Parathyroid adenoma (tissue), 2 donors: ENCODE measurements around the gene TNFRSF8.

Experiments used
- H2AFZ ChIP-seq: fragments of 300-600 bp; sonication (generic); one replicate; pipeline ENCODE4 v1.7.0; 2017; ENCODE audit warnings: antibody characterized with exemption, mild to moderate bottlenecking
- H3K27ac ChIP-seq: fragments of 300-600 bp; sonication (generic); one replicate; pipeline ENCODE4 v1.7.0; 2017
- H3K27me3 ChIP-seq: fragments of 300-600 bp; sonication (generic); one replicate; pipeline ENCODE4 v1.7.0; 2017; ENCODE audit warnings: low read length; ENCODE audit not compliant: control insufficient read depth, insufficient read depth
- H3K36me3 ChIP-seq: fragments of 300-600 bp; sonication (generic); one replicate; pipeline ENCODE4 v1.7.0; 2017; ENCODE audit warnings: low read length; ENCODE audit not compliant: control insufficient read depth, insufficient read depth
- H3K4me1 ChIP-seq: fragments of 300-600 bp; sonication (generic); one replicate; pipeline ENCODE4 v1.7.0; 2017; ENCODE audit warnings: control low read depth
- H3K4me2 ChIP-seq: fragments of 300-600 bp; sonication (generic); one replicate; pipeline ENCODE4 v1.7.0; 2017; ENCODE audit warnings: low read length
- H3K4me3 ChIP-seq: fragments of 300-600 bp; sonication (generic); one replicate; pipeline ENCODE4 v1.7.0; 2017; ENCODE audit warnings: low read depth, low read length
- H3K79me2 ChIP-seq: fragments of 300-600 bp; sonication (generic); one replicate; pipeline ENCODE4 v1.7.0; 2017; ENCODE audit warnings: control low read depth
- H3K9ac ChIP-seq: fragments of 300-600 bp; sonication (generic); one replicate; pipeline ENCODE4 v1.7.0; 2017; ENCODE audit warnings: mild to moderate bottlenecking
- H3K9me3 ChIP-seq: fragments of 300-600 bp; sonication (generic); one replicate; pipeline ENCODE4 v1.7.0; 2017; ENCODE audit warnings: low read length; ENCODE audit not compliant: control insufficient read depth
- CTCF ChIP-seq: fragments of 300-600 bp; sonication (generic); IDR thresholded peaks from one replicate; pipeline ENCODE4 v1.7.0; 2017; ENCODE audit warnings: antibody characterized with exemption, mild to moderate bottlenecking
- donor health status: primary hyperparathyroidism.

Gene TNFRSF8

GRCh38 chr1:12059722-12060464 is 3.2 kb upstream of the TNFRSF8 start:
- no peak overlapping the region for H3K4me3 ChIP-seq
- peaks cover 3% of the 10 kb centered on the region for H3K27me3 ChIP-seq
- no peak overlapping the region for H2AFZ ChIP-seq
- H3K27ac ChIP-seq = no peak overlapping the region
- no peaks in the 10 kb centered on the region for H3K9me3 ChIP-seq
- H3K4me2 ChIP-seq = no peak overlapping the region
- no peaks in the 10 kb centered on the region for H3K79me2 ChIP-seq
- no peaks in the 10 kb centered on the region for H3K4me1 ChIP-seq
- no peak overlapping the region for H3K9ac ChIP-seq
- H3K36me3 ChIP-seq = no peaks in the 10 kb centered on the region
- TF ChIP-seq CTCF = no peak

GRCh38 chr1:12060500-12060899 is 2.6 kb upstream of the TNFRSF8 start:
- H2AFZ ChIP-seq = no peak overlapping the region
- TF ChIP-seq CTCF = no peak
- H3K4me1 ChIP-seq = no peaks in the 10 kb centered on the region
- no peak overlapping the region for H3K9ac ChIP-seq
- H3K9me3 ChIP-seq = no peaks in the 10 kb centered on the region
- H3K4me2 ChIP-seq = no peak overlapping the region
- H3K79me2 ChIP-seq = no peaks in the 10 kb centered on the region
- H3K36me3 ChIP-seq = no peaks in the 10 kb centered on the region
- no peak overlapping the region for H3K4me3 ChIP-seq
- no peak overlapping the region for H3K27ac ChIP-seq
- peaks cover 3% of the 10 kb centered on the region for H3K27me3 ChIP-seq

GRCh38 chr1:12064073-12064969 is 1.2 kb downstream of the TNFRSF8 start:
- H3K27me3 ChIP-seq = peaks cover 5% of the 10 kb centered on the region
- no peaks in the 10 kb centered on the region for H3K4me1 ChIP-seq
- no peak overlapping the region for H3K9ac ChIP-seq

GRCh38 chr1:12065872-12066271 is 2.8 kb downstream of the TNFRSF8 start:
- H3K36me3 ChIP-seq = no peaks in the 10 kb centered on the region
- H3K27me3 ChIP-seq = peaks cover 5% of the 10 kb centered on the region
- H3K27ac ChIP-seq = no peak overlapping the region
- no peak overlapping the region for H3K4me3 ChIP-seq
- no peak overlapping the region for H3K4me2 ChIP-seq
- no peak overlapping the region for H2AFZ ChIP-seq
- no peaks in the 10 kb centered on the region for H3K9me3 ChIP-seq
- H3K79me2 ChIP-seq = no peaks in the 10 kb centered on the region
- TF ChIP-seq CTCF = no peak
- no peak overlapping the region for H3K9ac ChIP-seq
- no peaks in the 10 kb centered on the region for H3K4me1 ChIP-seq

More at GRCh38 chr1:12064073-12064969, 1.2 kb downstream of the TNFRSF8 start:
- Histone ChIP-seq H3K9me3 (no peaks in the 10 kb centered on the region), H3K4me2 (no peak overlapping the region), H2AFZ (no peak overlapping the region), H3K36me3 (no peaks in the 10 kb centered on the region), H3K79me2 (no peaks in the 10 kb centered on the region), H3K4me3 (no peak overlapping the region), H3K27ac (no peak overlapping the region)
- no peak for TF ChIP-seq CTCF
